B cell (primary cell): ENCODE data around the gene GTF2IRD1. TPM values are rescaled to one million over a fixed set of nuclear protein-coding genes. Genes with fewer than 3 reads are reported as not detected.

ENCODE experiments used
- ATAC-seq: fragments of 200-7000 bp; cut with Tn5 transposase; one replicate; pipeline ENCODE4 v1.10.0; 2021; ENCODE audit warnings: low read depth, mild to moderate bottlenecking, moderate number of reproducible peaks, moderate library complexity
- CTCF ChIA-PET: fragments of 350-600 bp; sonication (Branson Sonifier 250); formaldehyde crosslinking; loops from one replicate; lab custom pipeline; 2021; ENCODE audit warnings: antibody characterized with exemption, inconsistent platforms; lab: Charles Lee
- POLR2A ChIA-PET: fragments of 350-600 bp; sonication (Branson Sonifier 250); formaldehyde crosslinking; loops from one replicate; lab custom pipeline; 2021; ENCODE audit warnings: antibody characterized with exemption; lab: Charles Lee
- DNase-seq: peaks from one replicate; pipeline ENCODE4 v3.0.0; 2013
- H2AFZ ChIP-seq: 2 replicates; pipeline ENCODE4 v1.6.1; 2012; ENCODE audit warnings: mild to moderate bottlenecking, low read depth, low read length; ENCODE audit not compliant: insufficient read depth, poor library complexity, severe bottlenecking
- H3K27ac ChIP-seq, 2 donors: 1 replicate in 1 of 2; 2 replicates in 1 of 2; pipeline ENCODE4 v1.5.1; 2012 to 2013; ENCODE audit warnings: low read length in 2 of 2, mild to moderate bottlenecking in 2 of 2, moderate library complexity in 1 of 2
- H3K27me3 ChIP-seq, 4 experiments: fragments of 200-600 bp in 1 of 4; sonication (generic) in 1 of 4; replicated peaks in 1 of 4; 1 replicate in 2 of 4; 2 replicates in 2 of 4; pipeline versions ENCODE4 v1.6.1 to v1.7.0; 2013 to 2016; ENCODE audit warnings: low read length in 3 of 4, mild to moderate bottlenecking in 2 of 4, mixed read lengths in 1 of 4, moderate library complexity in 1 of 4; ENCODE audit not compliant: insufficient read depth in 4 of 4, control insufficient read depth in 3 of 4; ENCODE audit errors: control extremely low read depth in 1 of 4
- H3K36me3 ChIP-seq, 2 experiments: replicated peaks in 1 of 2; 1 replicate in 1 of 2; 2 replicates in 1 of 2; pipeline versions ENCODE4 v1.6.1 to v1.7.1; 2013; ENCODE audit warnings: low read length in 1 of 2; ENCODE audit not compliant: insufficient read depth in 2 of 2, control insufficient read depth in 1 of 2; ENCODE audit errors: control extremely low read depth in 1 of 2, extremely low read depth in 1 of 2
- H3K4me1 ChIP-seq, 2 donors: fragments of 200-600 bp in 1 of 2; sonication (generic) in 1 of 2; 1 replicate in 1 of 2; 2 replicates in 1 of 2; pipeline versions ENCODE4 v1.5.1 to v1.6.1; 2013 to 2017; ENCODE audit warnings: low read length in 2 of 2; ENCODE audit not compliant: control insufficient read depth in 2 of 2, insufficient read depth in 2 of 2
- H3K4me2 ChIP-seq: replicated peaks from 2 replicates; pipeline ENCODE3; 2012; ENCODE audit warnings: mild to moderate bottlenecking, low read depth, low read length; ENCODE audit not compliant: poor library complexity, severe bottlenecking
- H3K4me3 ChIP-seq, 5 experiments: fragments of 200-600 bp in 1 of 5; sonication (generic) in 1 of 5; 1 replicate in 3 of 5; 2 replicates in 2 of 5; pipeline versions ENCODE4 v1.5.1 to v1.7.0; 2011 to 2016; ENCODE audit warnings: low read length in 4 of 5, mild to moderate bottlenecking in 4 of 5, low read depth in 2 of 5, control low read depth in 1 of 5, moderate library complexity in 1 of 5; ENCODE audit not compliant: insufficient read depth in 1 of 5; ENCODE audit errors: control extremely low read depth in 1 of 5, extremely low read depth in 1 of 5
- H3K79me2 ChIP-seq: fragments of 200-600 bp; sonication (generic); one replicate; pipeline ENCODE4 v1.6.0; 2016; ENCODE audit warnings: low read length; ENCODE audit not compliant: control insufficient read depth, insufficient read depth
- H3K9ac ChIP-seq: fragments of 200-600 bp; sonication (generic); 2 replicates; pipeline ENCODE4 v1.6.1; 2017; ENCODE audit warnings: mild to moderate bottlenecking, low read length, moderate library complexity
- H3K9me3 ChIP-seq, 3 donors: one replicate each; pipeline versions ENCODE4 v1.6.1 to v1.7.1; 2013; ENCODE audit warnings: low read length in 2 of 3; ENCODE audit not compliant: control insufficient read depth in 2 of 3, insufficient read depth in 1 of 3; ENCODE audit errors: control extremely low read depth in 1 of 3
- H4K20me1 ChIP-seq: 2 replicates; pipeline ENCODE4 v1.6.0; 2012; ENCODE audit warnings: mild to moderate bottlenecking, low read length; ENCODE audit not compliant: insufficient read depth, control insufficient read depth, poor library complexity, severe bottlenecking
- H3K27ac Mint-ChIP-seq: one replicate; pipeline ENCODE4 v1.8.0; 2021; ENCODE audit warnings: mixed read lengths
- H3K27me3 Mint-ChIP-seq: one replicate; pipeline ENCODE4 v1.8.0; 2021; ENCODE audit warnings: mixed read lengths
- H3K4me1 Mint-ChIP-seq: one replicate; pipeline ENCODE4 v1.8.0; 2021; ENCODE audit warnings: mixed read lengths
- H3K4me3 Mint-ChIP-seq: one replicate; pipeline ENCODE4 v1.8.0; 2021; ENCODE audit warnings: mixed read lengths
- H3K9me3 Mint-ChIP-seq: one replicate; pipeline ENCODE4 v1.8.0; 2022; ENCODE audit warnings: mixed read lengths; ENCODE audit not compliant: insufficient read depth
- EZH2 ChIP-seq: IDR thresholded peaks from 2 replicates; pipeline ENCODE4 v1.6.1; 2012; ENCODE audit warnings: borderline replicate concordance, low read depth, mild to moderate bottlenecking, moderate library complexity, low read length; ENCODE audit not compliant: insufficient read depth, poor library complexity, severe bottlenecking
- WGBS: methylation state at CpG from one replicate; pipeline ENCODE4 v1.1.5; 2013; ENCODE audit warnings: missing lambda C conversion rate; ENCODE audit not compliant: insufficient coverage; 5-methylcytosine and 5-hydroxymethylcytosine counted together
- intact Hi-C: fragments of 100-400 bp; cut with micrococcal nuclease; formaldehyde crosslinking; loops from one replicate; pipeline ENCODE4 v1.10.0; 2022
- polyA plus RNA-seq: library from polyadenylated mRNA; depleted of rRNA; stranded (reverse); fragments of >200 nt; gene quantifications from 2 replicates; pipeline ENCODE4 v1.2.3, GENCODE V29; 2012
- total RNA-seq, 2 donors: library from RNA; stranded (reverse); fragments of 120-200 nt in 1 of 2; gene quantifications; 1 replicate in 1 of 2; 2 replicates in 1 of 2; pipeline versions ENCODE4 v1.2.3 to v1.2.4, GENCODE V29; 2013 to 2022
- TF ChIP-seq, protein P1 (sequence below): fragments of 200-600 bp; IDR thresholded peaks from one replicate; pipeline ENCODE4 v1.8.0; 2022; ENCODE audit warnings: antibody characterized with exemption, mild to moderate bottlenecking

The GTF2IRD1 gene
- total and polyA plus RNA-seq, 2 donors (not counting 1 experiment from before 2014, with no cell fraction given): 0.45 to 2.2 TPM

- Histone ChIP-seq H3K36me3 (no peaks in the 10 kb centered on the region), H3K79me2 (no peaks in the 10 kb centered on the region), H3K4me1 (peaks cover 11 to 16% of the 10 kb centered on the region in 2 donors), H2AFZ (no peak overlapping the region), H3K4me2 (no peak overlapping the region), H3K9me3 (peaks cover 0 to 6% (median 0%) of the 10 kb centered on the region in 3 donors), H3K4me3 (no peak overlapping the region), H3K27me3 (peaks cover 0 to 9% (median 2%) of the 10 kb centered on the region in 4 experiments), H3K27ac (no peak overlapping the region), H3K9ac (no peak overlapping the region), H4K20me1 (no peaks in the 10 kb centered on the region)
- CTCF ChIA-PET: interaction anchor here (0.6 to 2.9 kb wide), 5 partner anchors 10 to 159 kb away, joined by 3 to 20 read pairs (median 3); no protein-coding TSS in a partner anchor
- Mint-ChIP-seq H3K4me1 (peaks cover 17% of the 10 kb centered on the region), H3K27me3 (peaks cover 8% of the 10 kb centered on the region), H3K4me3 (no peak overlapping the region), H3K9me3 (no peaks in the 10 kb centered on the region), H3K27ac (no peak overlapping the region)
- TF ChIP-seq EZH2: no peak
- TF ChIP-seq, protein P1, sequence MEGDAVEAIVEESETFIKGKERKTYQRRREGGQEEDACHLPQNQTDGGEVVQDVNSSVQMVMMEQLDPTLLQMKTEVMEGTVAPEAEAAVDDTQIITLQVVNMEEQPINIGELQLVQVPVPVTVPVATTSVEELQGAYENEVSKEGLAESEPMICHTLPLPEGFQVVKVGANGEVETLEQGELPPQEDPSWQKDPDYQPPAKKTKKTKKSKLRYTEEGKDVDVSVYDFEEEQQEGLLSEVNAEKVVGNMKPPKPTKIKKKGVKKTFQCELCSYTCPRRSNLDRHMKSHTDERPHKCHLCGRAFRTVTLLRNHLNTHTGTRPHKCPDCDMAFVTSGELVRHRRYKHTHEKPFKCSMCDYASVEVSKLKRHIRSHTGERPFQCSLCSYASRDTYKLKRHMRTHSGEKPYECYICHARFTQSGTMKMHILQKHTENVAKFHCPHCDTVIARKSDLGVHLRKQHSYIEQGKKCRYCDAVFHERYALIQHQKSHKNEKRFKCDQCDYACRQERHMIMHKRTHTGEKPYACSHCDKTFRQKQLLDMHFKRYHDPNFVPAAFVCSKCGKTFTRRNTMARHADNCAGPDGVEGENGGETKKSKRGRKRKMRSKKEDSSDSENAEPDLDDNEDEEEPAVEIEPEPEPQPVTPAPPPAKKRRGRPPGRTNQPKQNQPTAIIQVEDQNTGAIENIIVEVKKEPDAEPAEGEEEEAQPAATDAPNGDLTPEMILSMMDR: no peak
- ATAC-seq: no peak
- POLR2A ChIA-PET: interaction anchor here (0.6 kb wide), 1 partner anchor 281 kb away, joined by 7 read pairs; no protein-coding TSS in a partner anchor
- DNase-seq: no peak
- 82% methylated on average over 3 of the region's 4 CpGs for WGBS
- intact Hi-C loops: no loop called here
Measured at GRCh38 chr7:74449144-74449543, 4.6 kb upstream of the GTF2IRD1 start.

DNA sequence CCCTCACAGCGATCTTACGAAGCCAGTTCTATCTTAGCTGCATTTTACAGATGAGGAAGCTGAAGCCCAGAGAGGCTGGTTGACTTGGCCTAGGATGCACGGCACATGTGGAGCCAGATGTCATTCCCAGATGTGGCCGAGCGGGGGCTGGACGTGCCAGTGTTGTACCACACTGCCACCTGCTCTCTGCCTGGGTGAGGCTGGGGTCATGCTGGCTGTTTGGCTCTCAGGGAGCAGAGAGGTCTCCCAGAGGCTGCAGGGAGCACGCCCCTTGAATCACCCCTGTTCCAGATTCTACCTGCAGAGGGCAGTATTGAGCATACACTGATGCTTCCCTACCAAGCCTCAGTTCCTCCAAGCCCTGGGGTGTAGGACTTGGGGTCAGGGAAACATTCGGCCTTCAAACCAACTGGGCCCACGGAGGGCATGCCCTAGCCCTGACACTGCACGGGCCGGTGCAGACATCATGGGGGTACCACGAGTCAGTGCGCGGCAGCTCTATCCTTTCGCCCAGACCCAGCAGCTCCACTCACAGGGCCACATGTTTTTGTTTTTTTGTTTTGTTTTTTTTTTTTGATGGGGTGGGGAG, 3.8 kb upstream of the GTF2IRD1 start:
- ChIA-PET POLR2A (interaction anchor here (0.6 kb wide), 2 partner anchors 280 to 1036 kb away, joined by 4 to 7 read pairs; no protein-coding TSS in a partner anchor), CTCF (interaction anchor here (0.6 to 2.9 kb wide), 13 partner anchors 11 to 753 kb away, joined by 3 to 20 read pairs (median 3); partner anchors contain the start of gene GTF2I)
- H3K4me1 Mint-ChIP-seq: peaks cover 18% of the 10 kb centered on the region
- 57% methylated on average over 11 of the region's 15 CpGs for WGBS
- Histone ChIP-seq H3K79me2 (no peaks in the 10 kb centered on the region), H2AFZ (no peak overlapping the region), H3K9ac (no peak overlapping the region), H3K4me3 (no peak overlapping the region), H3K4me2 (no peak overlapping the region), H3K4me1 (peaks cover 16 to 21% of the 10 kb centered on the region in 2 donors), H4K20me1 (no peaks in the 10 kb centered on the region), H3K27ac (no peak overlapping the region), H3K36me3 (no peaks in the 10 kb centered on the region), H3K9me3 (peaks cover 0 to 6% (median 0%) of the 10 kb centered on the region in 3 donors), H3K27me3 (peaks cover 0 to 15% (median 5%) of the 10 kb centered on the region in 4 experiments)
- H3K27me3 Mint-ChIP-seq: peaks cover 8% of the 10 kb centered on the region
- DNase-seq (peak; percentile 78), ATAC-seq (peak; percentile 48)
- H3K4me3 Mint-ChIP-seq: no peak overlapping the region
- intact Hi-C loops: loop anchor here (10.0 kb wide), 1 partner anchor 115 kb away; no protein-coding TSS in a partner anchor
- no peak for TF ChIP-seq EZH2
- TF ChIP-seq, protein P1: peak; percentile 83
- H3K9me3 Mint-ChIP-seq: no peaks in the 10 kb centered on the region
- H3K27ac Mint-ChIP-seq: peak overlapping the region; percentile 37
